ENCODE measurements around the gene PRAF2.
A peak's percentile ranks its signal among the peaks of the same experiment; 100 is the strongest.

The PRAF2 gene

DNA sequence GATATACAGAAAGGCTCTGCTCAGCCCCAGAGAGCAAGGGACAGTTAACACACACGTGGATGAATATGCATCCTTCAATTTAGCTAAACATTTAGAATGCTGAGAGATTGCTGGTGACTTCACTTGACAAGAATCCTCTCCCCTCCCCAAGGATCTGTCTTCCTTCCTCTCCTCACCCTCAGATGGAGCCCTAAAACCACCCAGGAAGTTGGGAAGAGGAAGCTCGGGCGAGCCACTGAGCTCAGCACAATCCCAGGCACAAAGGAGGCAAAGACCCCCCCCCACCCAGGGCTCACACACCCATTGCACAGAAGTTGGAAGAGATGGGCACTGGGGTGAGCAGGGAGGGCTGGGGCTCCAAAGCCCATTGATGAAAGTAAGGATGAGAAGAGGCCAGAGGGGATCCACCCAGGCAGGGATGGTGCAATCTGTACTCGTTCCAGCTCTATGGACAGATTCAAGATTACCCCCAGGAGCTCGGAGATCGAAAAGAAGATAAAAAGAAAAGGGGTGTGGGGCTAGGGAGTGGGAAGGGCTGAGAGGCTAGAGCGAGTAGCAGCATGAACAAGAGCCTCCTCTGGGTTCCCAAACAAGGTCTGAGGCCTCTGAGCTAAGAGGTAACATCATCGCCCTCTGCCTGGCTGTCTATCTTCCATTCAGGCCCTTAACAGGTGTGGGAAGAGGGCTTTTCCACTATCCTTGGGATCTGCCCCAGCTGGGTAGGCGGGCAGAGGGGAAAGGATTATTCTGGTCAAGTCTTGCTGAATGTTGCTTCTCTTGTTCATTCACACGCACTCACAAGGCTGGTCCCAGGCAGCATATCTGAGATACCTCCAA lies 31.8 kb downstream of the PRAF2 start:
- no peak for DNase-seq

DNA sequence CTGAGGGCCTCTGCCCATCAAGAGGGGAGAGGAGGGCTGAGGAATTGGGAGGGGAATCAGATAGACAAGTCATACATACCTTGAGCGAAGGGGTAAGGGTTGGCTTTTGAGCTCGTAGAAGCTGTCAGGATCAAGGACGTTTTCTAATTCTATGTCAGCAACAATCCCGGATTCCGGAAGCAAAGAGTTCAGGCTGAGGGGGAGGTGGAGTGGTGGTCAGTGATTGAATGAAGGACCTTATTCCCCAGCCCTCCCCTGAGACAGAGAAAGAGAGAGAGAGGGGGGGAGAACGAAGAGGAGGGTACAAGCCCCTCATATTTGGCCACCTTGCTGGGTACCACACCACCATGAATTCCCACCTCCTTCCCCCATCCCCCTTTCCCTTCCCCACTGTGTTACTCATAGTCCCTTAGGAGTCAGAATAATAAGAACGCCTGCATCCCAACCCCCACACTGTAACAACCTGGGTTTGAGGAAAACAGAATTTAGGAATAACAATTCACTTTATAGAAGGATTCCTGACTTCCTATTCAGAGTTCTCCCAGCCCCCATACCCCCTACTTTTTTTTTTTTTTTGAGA lies 33.3 kb downstream of the PRAF2 start:
- DNase-seq = no peak

GRCh38 chrX:49039598-49040375 lies 34.0 kb downstream of the PRAF2 start:
- DNase-seq = peak; percentile 43

GRCh38 chrX:49037883-49038475 lies 35.8 kb downstream of the PRAF2 start:
- no peak for DNase-seq

DNA sequence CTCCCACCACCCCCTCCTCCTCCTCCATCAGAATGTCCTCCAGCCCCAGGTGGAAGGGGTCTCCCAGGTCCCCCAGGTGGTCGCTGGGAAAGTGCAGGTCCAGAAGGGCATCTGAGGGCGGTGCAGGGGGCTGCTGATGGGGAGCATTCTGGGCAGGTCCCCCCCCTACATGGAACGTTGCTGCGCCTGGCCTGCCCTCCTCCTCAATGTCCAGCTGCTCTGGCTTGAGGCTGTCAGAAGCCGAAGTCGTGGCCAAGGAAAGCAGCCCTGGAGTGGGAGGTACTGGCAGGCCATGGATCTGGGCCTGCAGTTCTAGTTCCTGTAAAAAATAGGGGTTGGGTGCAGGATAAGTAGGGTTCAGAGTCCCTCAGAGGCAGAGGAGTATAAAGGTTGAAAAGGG lies 43.5 kb downstream of the PRAF2 start:
- DNase-seq = no peak

GRCh38 chrX:49029876-49030275 lies 43.9 kb downstream of the PRAF2 start:
- no peak for DNase-seq

Measured in stimulated activated CD4-positive, alpha-beta T cell treated with anti-CD3 and anti-CD28 coated beads, Interleukin-4, amount 100 ng/mL, for 1 hour (primary cell).